ENCODE measurements around the gene WNK2.

Gene WNK2

GRCh38 chr9:93234600-93234999 is 50.7 kb downstream of the WNK2 start:
- Histone ChIP-seq H3K27ac (ENCODE audit: low read depth, low read length) (no peak overlapping the region), H3K9ac (ENCODE audit: low read length) (no peak overlapping the region), H3K36me3 (ENCODE audit: low read length) (no peaks in the 10 kb centered on the region), H3K27me3 (ENCODE audit: low read length) (no peaks in the 10 kb centered on the region), H3K4me2 (ENCODE audit: low read depth, low read length, poor library complexity, severe bottlenecking) (no peak overlapping the region), H4K20me1 (ENCODE audit: low read depth, low read length) (no peaks in the 10 kb centered on the region), H3F3A (ENCODE audit: insufficient read depth) (no peaks in the 10 kb centered on the region), H2AFZ (ENCODE audit: low read depth, low read length, severe bottlenecking) (no peak overlapping the region), H3K9me3 (ENCODE audit: insufficient read depth, low read length) (no peaks in the 10 kb centered on the region), H3K4me3 (ENCODE audit: insufficient read depth, low read length, poor library complexity, severe bottlenecking) (no peak overlapping the region), H3K79me2 (ENCODE audit: insufficient read depth, low read length) (no peaks in the 10 kb centered on the region), H3K9me2 (replicated peaks; ENCODE audit: insufficient read depth, low read length) (no peaks in the 10 kb centered on the region)
- TF ChIP-seq, protein P1, sequence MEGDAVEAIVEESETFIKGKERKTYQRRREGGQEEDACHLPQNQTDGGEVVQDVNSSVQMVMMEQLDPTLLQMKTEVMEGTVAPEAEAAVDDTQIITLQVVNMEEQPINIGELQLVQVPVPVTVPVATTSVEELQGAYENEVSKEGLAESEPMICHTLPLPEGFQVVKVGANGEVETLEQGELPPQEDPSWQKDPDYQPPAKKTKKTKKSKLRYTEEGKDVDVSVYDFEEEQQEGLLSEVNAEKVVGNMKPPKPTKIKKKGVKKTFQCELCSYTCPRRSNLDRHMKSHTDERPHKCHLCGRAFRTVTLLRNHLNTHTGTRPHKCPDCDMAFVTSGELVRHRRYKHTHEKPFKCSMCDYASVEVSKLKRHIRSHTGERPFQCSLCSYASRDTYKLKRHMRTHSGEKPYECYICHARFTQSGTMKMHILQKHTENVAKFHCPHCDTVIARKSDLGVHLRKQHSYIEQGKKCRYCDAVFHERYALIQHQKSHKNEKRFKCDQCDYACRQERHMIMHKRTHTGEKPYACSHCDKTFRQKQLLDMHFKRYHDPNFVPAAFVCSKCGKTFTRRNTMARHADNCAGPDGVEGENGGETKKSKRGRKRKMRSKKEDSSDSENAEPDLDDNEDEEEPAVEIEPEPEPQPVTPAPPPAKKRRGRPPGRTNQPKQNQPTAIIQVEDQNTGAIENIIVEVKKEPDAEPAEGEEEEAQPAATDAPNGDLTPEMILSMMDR (IDR thresholded peaks at IDR 0.05; ENCODE audit: insufficient read depth, low read length, poor library complexity, severe bottlenecking): no peak
- TF ChIP-seq EZH2phosphoT487 (conservative IDR thresholded peaks at IDR 0.05; ENCODE audit: low read length): no peak

DNA sequence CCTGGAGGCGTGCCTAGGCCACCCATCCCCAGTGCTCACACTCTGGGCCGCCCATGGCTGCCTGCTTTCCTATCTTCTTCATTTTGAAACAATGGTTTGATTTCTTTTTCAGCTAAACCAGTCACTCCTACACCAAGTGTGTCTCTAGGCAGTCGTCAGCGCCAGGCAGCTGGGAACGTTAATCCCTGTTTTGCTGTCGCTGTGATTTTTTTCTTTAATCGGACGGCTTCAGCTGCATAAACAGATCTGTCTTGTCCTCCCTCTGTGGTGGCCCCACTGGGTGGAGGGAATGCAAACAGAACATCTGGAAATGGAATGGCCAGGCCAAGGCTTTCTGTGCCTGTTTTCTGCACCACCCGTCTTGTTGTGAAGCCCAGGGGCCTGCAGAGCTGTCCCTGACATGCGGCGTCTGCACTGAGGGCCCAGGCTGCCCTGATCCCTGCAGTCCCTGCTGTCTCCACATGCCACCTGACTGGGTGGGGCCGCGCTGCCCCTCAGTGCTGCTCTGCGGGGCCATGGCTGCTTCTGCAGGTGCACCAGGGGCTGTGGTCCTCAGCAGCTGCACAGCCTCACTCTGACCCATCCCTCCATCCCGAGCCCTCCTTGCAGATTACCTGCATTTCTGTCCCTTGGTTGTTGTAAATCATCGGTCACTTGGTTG is 51.5 kb downstream of the WNK2 start:
- Histone ChIP-seq H3K4me2 (ENCODE audit: low read depth, low read length, poor library complexity, severe bottlenecking) (no peak overlapping the region), H3K9ac (ENCODE audit: low read length) (no peak overlapping the region), H3K9me2 (replicated peaks; ENCODE audit: insufficient read depth, low read length) (no peaks in the 10 kb centered on the region), H3K27me3 (ENCODE audit: low read length) (no peaks in the 10 kb centered on the region), H3K27ac (ENCODE audit: low read depth, low read length) (no peak overlapping the region), H3K79me2 (ENCODE audit: insufficient read depth, low read length) (no peaks in the 10 kb centered on the region), H2AFZ (ENCODE audit: low read depth, low read length, severe bottlenecking) (no peak overlapping the region), H3K36me3 (ENCODE audit: low read length) (no peaks in the 10 kb centered on the region), H3F3A (ENCODE audit: insufficient read depth) (no peaks in the 10 kb centered on the region), H3K4me3 (ENCODE audit: insufficient read depth, low read length, poor library complexity, severe bottlenecking) (no peak overlapping the region), H4K20me1 (ENCODE audit: low read depth, low read length) (no peaks in the 10 kb centered on the region), H3K9me3 (ENCODE audit: insufficient read depth, low read length) (no peaks in the 10 kb centered on the region)
- TF ChIP-seq EZH2phosphoT487 (conservative IDR thresholded peaks at IDR 0.05; ENCODE audit: low read length): no peak
- TF ChIP-seq, protein P1 (IDR thresholded peaks at IDR 0.05; ENCODE audit: insufficient read depth, low read length, poor library complexity, severe bottlenecking): no peak

DNA sequence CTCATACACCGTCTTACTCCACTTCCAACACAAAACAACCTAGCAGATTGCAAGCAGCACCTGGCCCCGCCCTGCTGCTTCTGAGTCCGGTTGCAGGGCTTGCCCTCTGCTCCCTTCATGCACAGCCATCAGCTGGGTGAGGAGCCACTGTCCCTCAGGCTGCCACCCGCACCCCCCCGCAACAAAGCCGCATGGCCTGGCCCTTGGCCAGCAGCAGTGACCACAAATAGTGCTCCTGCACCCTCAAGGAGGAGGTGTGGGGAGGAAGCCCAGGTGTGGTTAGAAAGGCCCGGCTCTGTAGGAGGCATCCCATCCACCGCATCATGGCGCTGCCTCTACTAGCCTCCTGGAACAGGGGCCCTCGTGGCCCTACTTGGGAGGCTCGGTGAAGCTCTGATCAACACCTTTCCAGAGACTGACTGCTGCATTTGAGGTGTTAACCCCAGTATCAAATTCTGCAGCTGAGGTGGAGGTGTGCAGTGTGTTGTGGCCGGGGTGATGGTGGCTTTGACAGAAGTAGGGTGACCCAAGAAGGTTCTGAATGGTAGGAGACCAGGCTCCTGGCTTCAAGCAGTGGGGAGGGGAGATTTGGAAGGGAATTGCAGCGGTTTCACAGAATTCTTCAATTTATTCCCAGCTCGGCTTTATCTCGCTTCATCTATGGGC is 52.7 kb downstream of the WNK2 start:
- no peaks in the 10 kb centered on the region for H4K20me1 ChIP-seq (ENCODE audit: low read depth, low read length)
- H3F3A ChIP-seq (ENCODE audit: insufficient read depth): no peaks in the 10 kb centered on the region
- H3K4me3 ChIP-seq (ENCODE audit: insufficient read depth, low read length, poor library complexity, severe bottlenecking): no peak overlapping the region
- no peak overlapping the region for H3K27ac ChIP-seq (ENCODE audit: low read depth, low read length)
- no peaks in the 10 kb centered on the region for H3K9me2 ChIP-seq (replicated peaks; ENCODE audit: insufficient read depth, low read length)
- no peaks in the 10 kb centered on the region for H3K79me2 ChIP-seq (ENCODE audit: insufficient read depth, low read length)
- no peaks in the 10 kb centered on the region for H3K36me3 ChIP-seq (ENCODE audit: low read length)
- no peak for TF ChIP-seq EZH2phosphoT487 (conservative IDR thresholded peaks at IDR 0.05; ENCODE audit: low read length)
- TF ChIP-seq, protein P1 (IDR thresholded peaks at IDR 0.05; ENCODE audit: insufficient read depth, low read length, poor library complexity, severe bottlenecking): no peak
- no peaks in the 10 kb centered on the region for H3K27me3 ChIP-seq (ENCODE audit: low read length)
- no peak overlapping the region for H2AFZ ChIP-seq (ENCODE audit: low read depth, low read length, severe bottlenecking)
- H3K9ac ChIP-seq (ENCODE audit: low read length): no peak overlapping the region
- no peaks in the 10 kb centered on the region for H3K9me3 ChIP-seq (ENCODE audit: insufficient read depth, low read length)
- no peak overlapping the region for H3K4me2 ChIP-seq (ENCODE audit: low read depth, low read length, poor library complexity, severe bottlenecking)
